K562 (cell line): Measurements from ENCODE around the gene RAI1. TPM values are rescaled to one million over a fixed set of nuclear protein-coding genes. Genes with fewer than 3 reads are reported as not detected.

Experiments used
- CBFA2T2 ChIP-seq: fragments of 450-650 bp; conservative IDR thresholded peaks from 2 replicates; pipeline ENCODE4 v1.6.1; 2017; ENCODE audit warnings: mild to moderate bottlenecking
- EWSR1 ChIP-seq: fragments of 450-650 bp; IDR thresholded peaks from 2 replicates; pipeline ENCODE4 v1.6.1; 2018; ENCODE audit warnings: borderline replicate concordance, mild to moderate bottlenecking, low read depth, moderate library complexity; ENCODE audit not compliant: partially characterized antibody
- HSF4 ChIP-seq: fragments of 250-450 bp; sonication (Bioruptor Pico); IDR thresholded peaks from 2 replicates; pipeline ENCODE4 v2.1.2; 2022; ENCODE audit warnings: mild to moderate bottlenecking, moderate library complexity, borderline replicate concordance
- KLF16 ChIP-seq: IDR thresholded peaks from 2 replicates; pipeline ENCODE4 v1.6.1; 2016; ENCODE audit warnings: antibody characterized with exemption
- NR0B1 ChIP-seq: fragments of 450-650 bp; IDR thresholded peaks from one replicate; pipeline ENCODE4 v1.6.1; 2018; ENCODE audit warnings: mild to moderate bottlenecking, moderate library complexity; ENCODE audit not compliant: partially characterized antibody
- TRIM28 ChIP-seq: fragments of 450-650 bp; IDR thresholded peaks from 2 replicates; pipeline ENCODE4 v1.6.1; 2017
- USF1 ChIP-seq: sonication (generic); formaldehyde crosslinking; IDR thresholded peaks from 2 replicates; pipeline ENCODE4 v1.9.0; 2022; ENCODE audit warnings: mild to moderate bottlenecking, missing genetic modification reagents
- ZBTB11 ChIP-seq, 3 experiments: fragments of 200-800 bp in 1 of 3; fragments of 250-450 bp in 1 of 3; fragments of 450-650 bp in 1 of 3; sonication (Bioruptor Pico) in 1 of 3; sonication (Bioruptor generic) in 1 of 3; formaldehyde crosslinking in 1 of 3; IDR thresholded peaks; 2 replicates each; pipeline versions ENCODE4 v1.6.1 to v1.8.0; 2016 to 2022; ENCODE audit warnings: mild to moderate bottlenecking in 2 of 3, missing genetic modification characterization in 2 of 3, missing compliant biosample characterization in 1 of 3, moderate library complexity in 1 of 3
- ZBTB17 ChIP-seq: fragments of 450-650 bp; formaldehyde crosslinking; IDR thresholded peaks from 2 replicates; pipeline ENCODE4 v1.4.0; 2020; ENCODE audit warnings: mild to moderate bottlenecking
- ZBTB9 ChIP-seq: fragments of 450-650 bp; formaldehyde crosslinking; IDR thresholded peaks from 2 replicates; pipeline ENCODE4 v1.4.0; 2020; ENCODE audit warnings: mild to moderate bottlenecking, moderate library complexity
- ZNF121 ChIP-seq: sonication (generic); formaldehyde crosslinking; conservative IDR thresholded peaks from 2 replicates; pipeline ENCODE4 v1.8.0; 2022; ENCODE audit warnings: missing genetic modification reagents
- ZNF277 ChIP-seq: fragments of 250-450 bp; sonication (Bioruptor Pico); IDR thresholded peaks from 2 replicates; pipeline ENCODE4 v1.8.0; 2022; ENCODE audit warnings: inconsistent platforms, mild to moderate bottlenecking, moderate library complexity, borderline replicate concordance
- ZNF280A ChIP-seq: fragments of 450-650 bp; IDR thresholded peaks from 2 replicates; pipeline ENCODE4 v1.6.1; 2018; ENCODE audit warnings: mild to moderate bottlenecking, low read depth; ENCODE audit not compliant: partially characterized antibody
- ZNF311 ChIP-seq: fragments of 250-450 bp; sonication (Bioruptor Pico); IDR thresholded peaks from 2 replicates; pipeline ENCODE4 v1.4.0; 2020; ENCODE audit warnings: mild to moderate bottlenecking, moderate library complexity
- ZNF41 ChIP-seq: fragments of 250-450 bp; sonication (Bioruptor Pico); conservative IDR thresholded peaks from 2 replicates; pipeline ENCODE4 v1.4.0; 2020; ENCODE audit warnings: mild to moderate bottlenecking
- ZNF668 ChIP-seq: fragments of 250-450 bp; sonication (Bioruptor Pico); IDR thresholded peaks from 2 replicates; pipeline ENCODE4 v1.8.0; 2022; ENCODE audit warnings: mild to moderate bottlenecking, inconsistent platforms
- polyA plus RNA-seq, 8 experiments: library from polyadenylated mRNA; depleted of rRNA in 4 of 8; stranded (reverse) in 5 of 8; unstranded in 3 of 8; fragments of >200 nt; fragmentation: Nextera tagmentation in 2 of 8; fragmentation: Illumina TruSeq in 1 of 8; extraction: Ambion mirVana in 2 of 8; extraction: Trizol in 1 of 8; gene quantifications; 2 replicates each; pipeline versions ENCODE4 v1.2.1 to v1.2.3, GENCODE V29; 2011 to 2014; ENCODE audit warnings: inconsistent platforms in 1 of 8, missing spikeins in 1 of 8
- total RNA-seq, 7 experiments: library from RNA; depleted of rRNA in 6 of 7; stranded (reverse); fragments of >200 nt in 6 of 7; fragmentation: Illumina TruSeq in 2 of 7; extraction: Trizol in 2 of 7; gene quantifications; 2 replicates each; pipeline versions ENCODE4 v1.2.1 to v1.2.3, GENCODE V29; 2011 to 2021; ENCODE audit warnings: low replicate concordance in 1 of 7

The RAI1 gene
- total and polyA plus RNA-seq, 9 of the 15 experiments (the other 6 are each of a cell fraction or from before 2014, with no cell fraction given), result 0.68 to 19.9 (median 5.5) TPM

GRCh38 chr17:17849845-17850373 is 168.7 kb downstream of the RAI1 start (continued):
- TF ChIP-seq ZBTB17 (peak; percentile 85), ZNF41 (CRISPR knock-in tag) (peak; percentile 75; the same call in 1 of the 2 replicates), USF1 (CRISPR knock-in tag) (peak; percentile 64), EWSR1 (no peak), ZNF311 (CRISPR knock-in tag) (peak; percentile 89), KLF16 (0 out of 2 replicates have a peak, but pooled peaks have one; percentile 20), ZNF668 (CRISPR knock-in tag) (peak; percentile 58; the same call in 1 of the 2 replicates), ZNF121 (no peak), ZNF280A (no peak), ZBTB11 (CRISPR knock-in tag; IDR thresholded peaks at IDR 0.05) (peak in 1 of 3 experiments; percentile 63; a peak in 2 of 6 replicates), ZNF277 (no peak), TRIM28 (no peak), HSF4 (CRISPR knock-in tag) (peak; percentile 80; the same call in 1 of the 2 replicates), CBFA2T2 (peak; percentile 25; the same call in 1 of the 2 replicates), ZBTB9 (peak; percentile 90; the same call in 1 of the 2 replicates), NR0B1 (no peak)
